Right lobe of liver (tissue), 4 donors: ENCODE measurements around the gene P2RY6.

Experiments
- CTCF ChIP-seq, 4 donors: fragments of 200-600 bp in 3 of 4; fragments of 450-650 bp in 1 of 4; IDR thresholded peaks; one replicate each; pipeline versions ENCODE4 v1.5.1 to v1.8.0; 2016 to 2022; ENCODE audit warnings: antibody characterized with exemption in 4 of 4, mild to moderate bottlenecking in 2 of 4
- POLR2A ChIP-seq: fragments of 450-650 bp; IDR thresholded peaks from one replicate; pipeline ENCODE4 v1.6.1; 2017; ENCODE audit warnings: antibody characterized with exemption, mild to moderate bottlenecking
- donor health status: DM: no; HTN: no; CAD: no.
- donor health status: DM: no; HTN: no; CAD: no.
- donor health status: DM: no; HTN: yes; CAD: no.

GRCh38 chr11:73296501-73297230, 24.5 kb downstream of the P2RY6 start:
- TF ChIP-seq CTCF (IDR thresholded peaks at IDR 0.05): no peak
- TF ChIP-seq POLR2A: no peak
